NCI-H1930 (cell line): ENCODE measurements around the gene NSD2.
"Not testable (repeated sequence)": the region's sequence is repeated elsewhere in the genome, so short reads cannot be mapped to it uniquely, and the experiment has no call there.

Experiments
- DNase-seq, 2 experiments: peaks; one replicate each; lab custom pipeline; 2025; lab: John Stamatoyannopoulos, UW

The NSD2 gene

GRCh38 chr4:1899149-1900086 is 28.2 kb downstream of the NSD2 start:
- DNase-seq = peak; percentile 53 to 70

GRCh38 chr4:1900087-1900433 is 28.9 kb downstream of the NSD2 start:
- no peak for DNase-seq

GRCh38 chr4:1900624-1901023 is 29.4 kb downstream of the NSD2 start:
- DNase-seq = no peak

- DNase-seq = no peak
These were observed 29.9 kb downstream of the NSD2 start for GRCh38 chr4:1901127-1901526.

- no peak for DNase-seq
These were observed 31.1 kb downstream of the NSD2 start for GRCh38 chr4:1902243-1902642.

GRCh38 chr4:1903035-1903434 is 31.8 kb downstream of the NSD2 start:
- no peak for DNase-seq

- no peak for DNase-seq
These were observed 32.8 kb downstream of the NSD2 start for GRCh38 chr4:1904042-1904441.

- DNase-seq = no peak
These were observed 36.8 kb downstream of the NSD2 start for GRCh38 chr4:1907848-1908525.

- not testable (repeated sequence) for DNase-seq
These were observed 38.5 kb downstream of the NSD2 start for GRCh38 chr4:1909696-1910095.

- DNase-seq = peak in 1 of 2 experiments; percentile 12
These were observed 39.5 kb downstream of the NSD2 start for GRCh38 chr4:1910643-1911042.

GRCh38 chr4:1911316-1911715 is 40.1 kb downstream of the NSD2 start:
- DNase-seq = not testable (repeated sequence)

- no peak for DNase-seq
These were observed 51.6 kb downstream of the NSD2 start for GRCh38 chr4:1922821-1923220.

GRCh38 chr4:1927675-1928074 is 56.5 kb downstream of the NSD2 start:
- DNase-seq = no peak

GRCh38 chr4:1928356-1929239 is 57.4 kb downstream of the NSD2 start:
- DNase-seq = no peak

- no peak for DNase-seq
These were observed 61.5 kb downstream of the NSD2 start for GRCh38 chr4:1932736-1933135.

- no peak for DNase-seq
These were observed 62.5 kb downstream of the NSD2 start for GRCh38 chr4:1933700-1934099.

GRCh38 chr4:1937550-1937949 is 66.4 kb downstream of the NSD2 start:
- no peak for DNase-seq

GRCh38 chr4:1938027-1938426 is 66.8 kb downstream of the NSD2 start:
- DNase-seq = no peak

GRCh38 chr4:1939664-1940509 is 68.7 kb downstream of the NSD2 start:
- no peak for DNase-seq

GRCh38 chr4:1940566-1940965 is 69.4 kb downstream of the NSD2 start:
- no peak for DNase-seq

- DNase-seq = no peak
These were observed 72.7 kb downstream of the NSD2 start for GRCh38 chr4:1943928-1944327.
